Measurements from ENCODE around the gene PCYT2. TPM values are rescaled to one million over a fixed set of nuclear protein-coding genes. Genes with fewer than 3 reads are reported as not detected.

The PCYT2 gene
- total and polyA plus RNA-seq, 9 of the 15 experiments (the other 6 are each of a cell fraction or from before 2014, with no cell fraction given), result 0.92 to 134 (median 82.5) TPM

DNA sequence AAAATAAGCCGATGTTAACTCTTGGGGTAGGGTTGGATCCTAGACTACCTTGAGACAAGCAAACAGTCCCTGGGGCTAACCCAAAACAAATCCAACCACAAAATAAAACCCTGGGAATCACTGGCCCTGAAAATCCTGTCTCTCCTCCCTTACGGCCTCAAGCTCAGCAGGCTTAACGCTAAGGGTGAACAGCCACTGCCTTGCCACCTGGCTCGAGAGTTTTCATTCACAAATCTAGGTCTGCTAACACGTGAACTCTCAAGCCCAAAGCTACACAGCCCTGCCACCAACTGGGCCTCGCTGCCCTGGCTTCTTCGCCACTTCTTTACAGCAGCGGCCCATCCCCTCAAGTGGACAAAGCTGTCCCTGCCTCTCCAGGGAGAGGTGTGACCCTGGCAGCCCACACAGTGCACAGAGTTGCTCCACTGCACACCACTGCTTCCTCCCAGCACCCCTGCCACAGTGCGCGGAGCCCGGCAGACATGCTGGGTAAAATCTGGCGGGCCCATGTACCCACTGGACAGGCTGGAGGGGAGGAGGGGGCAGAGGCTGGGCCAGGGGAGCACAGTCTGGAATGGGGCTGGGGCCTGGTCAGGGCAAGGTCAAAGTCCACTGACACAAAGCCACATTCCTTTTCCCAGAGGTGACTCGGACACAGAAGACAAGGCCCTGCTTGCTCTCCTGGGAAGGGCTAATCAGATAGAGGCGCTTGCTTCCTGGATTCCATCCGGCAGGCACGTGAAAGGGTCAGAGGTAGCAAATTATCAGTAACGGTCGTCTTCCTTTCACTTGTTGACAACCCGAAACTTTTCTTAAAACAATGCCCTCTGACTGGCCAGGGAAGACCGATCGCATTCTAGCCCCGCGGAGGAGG lies 996 bp downstream of the PCYT2 start (continued):
- TF ChIP-seq NR2C1 (IDR thresholded peaks at IDR 0.05), result peak; percentile 87
- peak; percentile 93 for TF ChIP-seq NR2C1 (tag; IDR thresholded peaks at IDR 0.05)
- TF ChIP-seq ZNF79 (CRISPR knock-in tag; IDR thresholded peaks at IDR 0.05; ENCODE audit: low read depth), result no peak
- 0 out of 2 replicates have a peak, but pooled peaks have one; percentile 26 for TF ChIP-seq XRCC5 (IDR thresholded peaks at IDR 0.05; ENCODE audit: low read depth, low read length)
- peak; percentile 95 for TF ChIP-seq BHLHE40 (IDR thresholded peaks at IDR 0.05; ENCODE audit: low read length)
- no peak for TF ChIP-seq ZKSCAN8 (CRISPR knock-in tag; IDR thresholded peaks at IDR 0.05)
- TF ChIP-seq FOSL1 (tag; conservative IDR thresholded peaks at IDR 0.05), result peak; percentile 51; the same call in 1 of the 2 replicates
- peak; percentile 57; the same call in 1 of the 2 replicates for TF ChIP-seq ZNF263 (CRISPR knock-in tag; IDR thresholded peaks at IDR 0.05; ENCODE audit: borderline replicate concordance)
- TF ChIP-seq EP400 (IDR thresholded peaks at IDR 0.05), result peak; percentile 49
- no peak for TF ChIP-seq ETV6 (IDR thresholded peaks at IDR 0.05; ENCODE audit: borderline replicate concordance in 1 of 2, low read depth in 2 of 2, low read length in 1 of 2)
- TF ChIP-seq ETV6 (CRISPR knock-in tag; IDR thresholded peaks at IDR 0.05; ENCODE audit: borderline replicate concordance), result 0 out of 2 replicates have a peak, but pooled peaks have one; percentile 23
- TF ChIP-seq GABPA (tag; conservative IDR thresholded peaks at IDR 0.05; ENCODE audit: low read depth), result no peak
- TF ChIP-seq LARP7 (IDR thresholded peaks at IDR 0.05), result no peak
- peak in 1 of 2 experiments; percentile 62; a peak in 1 of 4 replicates for TF ChIP-seq HDAC1 (IDR thresholded peaks at IDR 0.05)
- TF ChIP-seq ETV1 (tag; conservative IDR thresholded peaks at IDR 0.05; ENCODE audit: low read depth), result peak; percentile 73
- TF ChIP-seq RBBP5 (IDR thresholded peaks at IDR 0.05; ENCODE audit: borderline replicate concordance, insufficient read depth, low read length, poor library complexity, severe bottlenecking), result no peak
- 0 out of 2 replicates have a peak, but pooled peaks have one; percentile 38 for TF ChIP-seq MTA3 (IDR thresholded peaks at IDR 0.05; ENCODE audit: borderline replicate concordance)
- peak; percentile 83 for TF ChIP-seq MYC (IDR thresholded peaks at IDR 0.05; ENCODE audit: low read depth, low read length)
- TF ChIP-seq MYC (CRISPR knock-in tag; IDR thresholded peaks at IDR 0.05; ENCODE audit: borderline replicate concordance, low read depth), result no peak
- peak; percentile 82 for TF ChIP-seq EP300 (IDR thresholded peaks at IDR 0.05; ENCODE audit: low read length)
- TF ChIP-seq, protein P1, sequence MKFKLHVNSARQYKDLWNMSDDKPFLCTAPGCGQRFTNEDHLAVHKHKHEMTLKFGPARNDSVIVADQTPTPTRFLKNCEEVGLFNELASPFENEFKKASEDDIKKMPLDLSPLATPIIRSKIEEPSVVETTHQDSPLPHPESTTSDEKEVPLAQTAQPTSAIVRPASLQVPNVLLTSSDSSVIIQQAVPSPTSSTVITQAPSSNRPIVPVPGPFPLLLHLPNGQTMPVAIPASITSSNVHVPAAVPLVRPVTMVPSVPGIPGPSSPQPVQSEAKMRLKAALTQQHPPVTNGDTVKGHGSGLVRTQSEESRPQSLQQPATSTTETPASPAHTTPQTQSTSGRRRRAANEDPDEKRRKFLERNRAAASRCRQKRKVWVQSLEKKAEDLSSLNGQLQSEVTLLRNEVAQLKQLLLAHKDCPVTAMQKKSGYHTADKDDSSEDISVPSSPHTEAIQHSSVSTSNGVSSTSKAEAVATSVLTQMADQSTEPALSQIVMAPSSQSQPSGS (CRISPR knock-in tag; IDR thresholded peaks at IDR 0.05), result no peak
- TF ChIP-seq CCNT2 (IDR thresholded peaks at IDR 0.05; ENCODE audit: borderline replicate concordance, extremely low read depth, insufficient read length, low read depth, low read length), result peak; percentile 12
- no peak for TF ChIP-seq IRF2 (CRISPR knock-in tag; IDR thresholded peaks at IDR 0.05)
- 0 out of 2 replicates have a peak, but pooled peaks have one; percentile 22 for TF ChIP-seq SMARCE1 (IDR thresholded peaks at IDR 0.05)
- TF ChIP-seq NRF1 (conservative IDR thresholded peaks at IDR 0.05 in 1 of 2, IDR thresholded peaks at IDR 0.05 in 1 of 2), result 0 out of 4 replicates have a peak, but pooled peaks of 1 of the 2 experiments have one; percentile 9
- 0 out of 2 replicates have a peak, but pooled peaks have one; percentile 23 for TF ChIP-seq KLF6 (CRISPR knock-in tag; IDR thresholded peaks at IDR 0.05; ENCODE audit: borderline replicate concordance)
- peak; percentile 56; the same call in 1 of the 2 replicates for TF ChIP-seq SP1 (CRISPR knock-in tag; IDR thresholded peaks at IDR 0.05)
- TF ChIP-seq ZFX (CRISPR knock-in tag; IDR thresholded peaks at IDR 0.05), result peak; percentile 10; the same call in 1 of the 2 replicates
- TF ChIP-seq CTBP1 (IDR thresholded peaks at IDR 0.05; ENCODE audit: borderline replicate concordance), result peak; percentile 47; the same call in 1 of the 2 replicates
